Neural progenitor cell (in vitro differentiated cells): ENCODE data around the gene ALDH6A1. TPM values are rescaled to one million over a fixed set of nuclear protein-coding genes. Genes with fewer than 3 reads are reported as not detected.

ENCODE experiments used
- DNase-seq: peaks from one replicate; pipeline ENCODE4 v3.0.0-alpha.2; 2016; ENCODE audit warnings: low spot score
- H2AFZ ChIP-seq: fragments of 200-600 bp; sonication (generic); replicated peaks from 2 replicates; pipeline ENCODE4 v1.6.1; 2016; ENCODE audit warnings: antibody characterized with exemption
- H3F3A ChIP-seq: fragments of 200-600 bp; sonication (generic); 2 replicates; pipeline ENCODE4 v1.6.1; 2016; ENCODE audit warnings: antibody characterized with exemption, low read depth
- H3K27ac ChIP-seq: fragments of 200-600 bp; sonication (generic); 2 replicates; pipeline ENCODE4 v1.5.1; 2016; ENCODE audit warnings: mild to moderate bottlenecking
- H3K27me3 ChIP-seq: fragments of 200-600 bp; sonication (generic); 2 replicates; pipeline ENCODE4 v1.6.1; 2016; ENCODE audit warnings: mild to moderate bottlenecking, moderate library complexity
- H3K36me3 ChIP-seq: fragments of 200-600 bp; sonication (generic); 2 replicates; pipeline ENCODE4 v1.5.1; 2016
- H3K4me1 ChIP-seq: fragments of 200-600 bp; sonication (generic); 2 replicates; pipeline ENCODE4 v1.6.1; 2016; ENCODE audit warnings: mixed run types
- H3K4me2 ChIP-seq: fragments of 200-600 bp; sonication (generic); 2 replicates; pipeline ENCODE4 v1.6.1; 2016
- H3K4me3 ChIP-seq: fragments of 200-600 bp; sonication (generic); 2 replicates; pipeline ENCODE4 v1.5.1; 2016
- H3K79me2 ChIP-seq: fragments of 200-600 bp; sonication (generic); 2 replicates; pipeline ENCODE4 v1.6.1; 2016; ENCODE audit warnings: low read depth
- H3K9ac ChIP-seq: fragments of 200-600 bp; sonication (generic); 2 replicates; pipeline ENCODE4 v1.6.1; 2016
- H3K9me3 ChIP-seq: fragments of 200-600 bp; sonication (generic); 2 replicates; pipeline ENCODE4 v1.5.1; 2016; ENCODE audit warnings: low read depth
- H4K20me1 ChIP-seq: fragments of 200-600 bp; sonication (generic); 2 replicates; pipeline ENCODE4 v1.6.1; 2016; ENCODE audit warnings: low read depth
- H3K27ac Mint-ChIP-seq: 3 replicates; pipeline ENCODE4 v1.8.0; 2021; ENCODE audit warnings: mixed read lengths
- H3K27me3 Mint-ChIP-seq: 2 replicates; pipeline ENCODE4 v1.8.0; 2022; ENCODE audit warnings: low read depth, mild to moderate bottlenecking, inconsistent platforms, moderate library complexity, mixed read lengths; ENCODE audit not compliant: insufficient read depth
- H3K36me3 Mint-ChIP-seq: 3 replicates; pipeline ENCODE4 v1.8.0; 2021; ENCODE audit warnings: mixed read lengths
- H3K4me1 Mint-ChIP-seq: 3 replicates; pipeline ENCODE4 v1.8.0; 2021; ENCODE audit warnings: mixed read lengths
- H3K4me3 Mint-ChIP-seq: 3 replicates; pipeline ENCODE4 v1.8.0; 2021; ENCODE audit warnings: mild to moderate bottlenecking, moderate library complexity, mixed read lengths
- H3K9me3 Mint-ChIP-seq: 3 replicates; pipeline ENCODE4 v1.8.0; 2020; ENCODE audit warnings: mixed read lengths
- CTCF ChIP-seq: fragments of 200-600 bp; sonication (generic); IDR thresholded peaks from 2 replicates; pipeline ENCODE4 v1.5.1; 2017; ENCODE audit warnings: antibody characterized with exemption, mild to moderate bottlenecking
- EZH2 ChIP-seq: fragments of 200-600 bp; sonication (generic); IDR thresholded peaks from 2 replicates; pipeline ENCODE4 v1.6.1; 2017; ENCODE audit warnings: antibody characterized with exemption, mild to moderate bottlenecking, moderate library complexity
- EZH2phosphoT487 ChIP-seq: fragments of 200-600 bp; sonication (generic); IDR thresholded peaks from 2 replicates; pipeline ENCODE4 v1.6.1; 2017; ENCODE audit warnings: antibody characterized with exemption
- total RNA-seq: library from RNA; depleted of rRNA; stranded (reverse); fragments of >200 nt; gene quantifications from 2 replicates; pipeline ENCODE4 v1.2.3, GENCODE V29; 2015; ENCODE audit warnings: low replicate concordance

Gene ALDH6A1
- total RNA-seq, 1 donor from 2014 or later = 64.0 TPM

DNA sequence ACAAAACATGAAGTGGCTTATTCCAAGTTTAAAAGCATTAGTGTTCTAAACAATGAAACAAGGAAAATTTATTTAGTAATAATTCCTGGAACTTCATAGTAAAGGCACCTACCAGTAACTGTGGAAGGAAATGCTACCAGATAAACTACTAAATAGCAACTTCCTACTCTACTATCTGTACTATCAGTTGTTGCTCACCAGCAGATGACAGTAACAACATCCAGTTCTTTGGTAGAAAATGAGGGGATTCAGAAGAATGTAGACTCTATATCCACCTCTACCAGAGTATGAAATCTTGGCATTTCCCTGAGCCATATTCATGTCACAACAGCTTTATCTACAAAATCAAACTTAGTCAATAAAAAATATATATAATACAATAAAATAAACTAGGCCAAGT lies 68.3 kb downstream of the ALDH6A1 start:
- peaks cover 14% of the 10 kb centered on the region for H3K4me1 Mint-ChIP-seq
- Histone ChIP-seq H4K20me1 (no peaks in the 10 kb centered on the region), H3K27ac (no peak overlapping the region), H3K9me3 (no peaks in the 10 kb centered on the region), H3K4me3 (no peak overlapping the region), H3K9ac (no peak overlapping the region), H3K36me3 (no peaks in the 10 kb centered on the region), H3K79me2 (peaks cover 5% of the 10 kb centered on the region), H3K27me3 (no peaks in the 10 kb centered on the region), H2AFZ (no peak overlapping the region), H3K4me1 (no peaks in the 10 kb centered on the region), H3K4me2 (no peak overlapping the region), H3F3A (peaks cover 11% of the 10 kb centered on the region)
- TF ChIP-seq CTCF = no peak
- no peak for TF ChIP-seq EZH2phosphoT487
- no peak for TF ChIP-seq EZH2
- no peak overlapping the region for H3K27ac Mint-ChIP-seq
- H3K36me3 Mint-ChIP-seq = no peaks in the 10 kb centered on the region
- DNase-seq = no peak
- no peaks in the 10 kb centered on the region for H3K9me3 Mint-ChIP-seq
- H3K4me3 Mint-ChIP-seq = no peak overlapping the region
- H3K27me3 Mint-ChIP-seq = no peaks in the 10 kb centered on the region

DNA sequence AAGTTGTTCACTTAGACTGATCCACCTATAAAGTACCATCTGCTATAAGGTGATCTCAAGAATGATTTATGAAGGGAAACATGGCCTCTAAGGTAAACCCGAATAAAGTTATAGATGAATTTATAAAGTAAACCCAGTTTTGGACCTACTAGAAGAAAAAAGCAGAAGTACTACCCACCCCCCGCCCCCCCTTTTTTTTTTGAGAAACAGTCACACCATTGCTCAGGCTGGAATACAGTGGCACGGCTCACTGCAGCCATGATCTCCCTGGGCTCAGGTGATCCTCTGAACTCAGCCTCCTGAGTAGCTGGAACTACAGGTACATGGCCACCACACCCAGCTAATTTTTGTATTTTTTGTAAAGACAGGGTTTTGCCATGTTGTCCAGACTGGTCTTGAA lies 69.1 kb downstream of the ALDH6A1 start:
- H3K36me3 Mint-ChIP-seq = no peaks in the 10 kb centered on the region
- no peak overlapping the region for H3K27ac Mint-ChIP-seq
- H3K9me3 Mint-ChIP-seq = no peaks in the 10 kb centered on the region
- Histone ChIP-seq H3K27me3 (no peaks in the 10 kb centered on the region), H4K20me1 (no peaks in the 10 kb centered on the region), H3K4me3 (no peak overlapping the region), H3F3A (peaks cover 11% of the 10 kb centered on the region), H3K36me3 (peaks cover 4% of the 10 kb centered on the region), H3K9me3 (no peaks in the 10 kb centered on the region), H3K79me2 (peaks cover 5% of the 10 kb centered on the region), H3K4me1 (no peaks in the 10 kb centered on the region), H3K9ac (no peak overlapping the region), H3K27ac (no peak overlapping the region), H2AFZ (no peak overlapping the region), H3K4me2 (no peak overlapping the region)
- no peak for TF ChIP-seq CTCF
- TF ChIP-seq EZH2 = no peak
- no peak for TF ChIP-seq EZH2phosphoT487
- H3K27me3 Mint-ChIP-seq = no peaks in the 10 kb centered on the region
- no peak overlapping the region for H3K4me3 Mint-ChIP-seq
- H3K4me1 Mint-ChIP-seq = peaks cover 13% of the 10 kb centered on the region
- DNase-seq = no peak

DNA sequence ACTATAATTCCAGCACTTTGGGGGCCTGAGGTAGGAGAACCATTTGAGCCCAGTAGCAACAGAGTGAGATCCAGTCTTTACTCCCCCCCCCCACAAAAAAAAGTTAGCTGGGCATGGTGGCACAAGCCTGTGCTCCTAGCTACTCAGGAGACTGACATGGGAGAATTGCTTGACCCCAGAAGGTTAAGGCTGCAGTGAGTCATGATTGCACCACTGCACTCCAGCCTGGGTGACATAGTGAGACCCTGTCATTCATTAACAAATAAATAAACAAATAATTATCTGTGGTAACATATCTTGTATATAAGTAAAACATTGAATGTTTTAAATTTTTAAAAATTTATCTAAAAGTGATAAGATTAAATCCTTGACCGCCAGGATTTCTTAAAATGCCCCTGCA lies 70.0 kb downstream of the ALDH6A1 start:
- H3K4me1 Mint-ChIP-seq = peaks cover 5% of the 10 kb centered on the region
- H4K20me1 ChIP-seq = no peaks in the 10 kb centered on the region
- H3K9me3 Mint-ChIP-seq = no peaks in the 10 kb centered on the region
- H3K4me1 ChIP-seq = no peaks in the 10 kb centered on the region
- H3K9me3 ChIP-seq = no peaks in the 10 kb centered on the region
- no peak overlapping the region for H3K27ac Mint-ChIP-seq
- DNase-seq = no peak
- peaks cover 7% of the 10 kb centered on the region for H3F3A ChIP-seq
- no peaks in the 10 kb centered on the region for H3K27me3 ChIP-seq
- H2AFZ ChIP-seq = no peak overlapping the region
- H3K4me3 Mint-ChIP-seq = no peak overlapping the region
- no peak overlapping the region for H3K4me2 ChIP-seq
- H3K36me3 ChIP-seq = peaks cover 4% of the 10 kb centered on the region
- no peak overlapping the region for H3K27ac ChIP-seq
- H3K9ac ChIP-seq = no peak overlapping the region
- no peak for TF ChIP-seq CTCF
- TF ChIP-seq EZH2phosphoT487 = no peak
- no peak for TF ChIP-seq EZH2
- no peaks in the 10 kb centered on the region for H3K36me3 Mint-ChIP-seq
- H3K4me3 ChIP-seq = no peak overlapping the region
- H3K79me2 ChIP-seq = peaks cover 5% of the 10 kb centered on the region
- H3K27me3 Mint-ChIP-seq = no peaks in the 10 kb centered on the region
